Body of pancreas (tissue), 4 donors: ENCODE measurements around the gene ABCC9. TPM values are rescaled to one million over a fixed set of nuclear protein-coding genes. Genes with fewer than 3 reads are reported as not detected.

Experiments
- ATAC-seq: fragments of 150-250 bp; one replicate; pipeline ENCODE4 v1.9.1; 2016
- DNase-seq, 4 donors: peaks; one replicate each; pipeline ENCODE4 v3.0.0-alpha.2; 2019
- H3K27ac ChIP-seq, 4 donors: fragments of 200-600 bp; sonication (generic); 1 replicate in 3 of 4; 2 replicates in 1 of 4; pipeline versions ENCODE4 v1.5.1 to v1.6.1; 2016 to 2019; ENCODE audit warnings: mild to moderate bottlenecking in 1 of 4, mixed read lengths in 1 of 4, moderate library complexity in 1 of 4
- H3K27me3 ChIP-seq, 2 donors: fragments of 200-600 bp; sonication (generic); one replicate each; pipeline ENCODE4 v1.6.0; 2016; ENCODE audit warnings: mild to moderate bottlenecking in 1 of 2
- H3K36me3 ChIP-seq, 2 donors: fragments of 200-600 bp; sonication (generic); replicated peaks in 1 of 2; 2 replicates each; pipeline ENCODE4 v1.5.1; 2016; ENCODE audit warnings: low read depth in 2 of 2; ENCODE audit not compliant: insufficient read depth in 1 of 2
- H3K4me1 ChIP-seq: fragments of 200-600 bp; sonication (generic); one replicate; pipeline ENCODE4 v1.6.0; 2016
- H3K4me3 ChIP-seq, 2 donors: fragments of 200-600 bp; sonication (generic); 1 replicate in 1 of 2; 2 replicates in 1 of 2; pipeline ENCODE4 v1.5.1; 2016 to 2019
- H3K9me3 ChIP-seq, 3 donors: fragments of 200-600 bp; sonication (generic); 1 replicate in 2 of 3; 2 replicates in 1 of 3; pipeline ENCODE4 v1.5.1; 2016
- POLR2A ChIP-seq, 3 donors: fragments of 450-650 bp; IDR thresholded peaks; one replicate each; pipeline ENCODE4 v1.6.1; 2016; ENCODE audit warnings: antibody characterized with exemption in 3 of 3, mild to moderate bottlenecking in 2 of 3
- WGBS, 2 donors: methylation state at CpG; one replicate each; pipeline ENCODE4 v1.1.5; 2017; 5-methylcytosine and 5-hydroxymethylcytosine counted together
- intact Hi-C: fragments of 100-400 bp; cut with DNase I; formaldehyde crosslinking; loops from one replicate; pipeline ENCODE4 v1.15.1; 2023
- total RNA-seq, 2 donors: library from RNA; depleted of rRNA; stranded (reverse); fragments of >200 nt; gene quantifications; one replicate each; pipeline ENCODE4 v1.1.0, GENCODE V29; 2016
- TF ChIP-seq, protein P1 (sequence below), 7 experiments: fragments of 450-650 bp in 4 of 7; fragments of 200-600 bp in 3 of 7; sonication (generic) in 3 of 7; IDR thresholded peaks; one replicate each; pipeline ENCODE4 v1.5.1; 2016 to 2019; ENCODE audit warnings: antibody characterized with exemption in 7 of 7

Gene ABCC9
- total RNA-seq, 2 donors from 2014 or later = 12.2 to 13.2 TPM

DNA sequence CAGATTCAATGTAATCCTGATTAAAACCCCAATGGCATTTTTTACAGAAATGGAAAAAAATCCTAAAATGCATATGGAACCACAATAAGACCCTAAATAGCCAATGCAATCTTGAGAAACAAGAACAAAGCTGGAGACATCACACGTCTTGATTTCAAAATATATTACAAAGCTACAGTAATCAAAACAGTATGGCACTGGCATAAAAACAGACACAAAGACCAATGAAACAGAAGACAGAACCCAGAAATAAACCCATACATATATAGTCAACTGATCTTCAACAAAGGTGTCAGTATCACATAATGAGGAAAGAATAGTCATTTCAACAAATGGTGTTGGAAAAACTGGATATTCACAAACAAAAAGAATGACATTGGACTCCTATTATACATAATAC is 9.4 kb upstream of the ABCC9 start:
- Histone ChIP-seq H3K4me1 (no peaks in the 10 kb centered on the region), H3K27me3 (no peaks in the 10 kb centered on the region), H3K4me3 (no peak overlapping the region), H3K27ac (no peak overlapping the region), H3K36me3 (no peaks in the 10 kb centered on the region), H3K9me3 (peaks cover 0 to 12% (median 0%) of the 10 kb centered on the region in 3 donors)
- TF ChIP-seq, protein P1, sequence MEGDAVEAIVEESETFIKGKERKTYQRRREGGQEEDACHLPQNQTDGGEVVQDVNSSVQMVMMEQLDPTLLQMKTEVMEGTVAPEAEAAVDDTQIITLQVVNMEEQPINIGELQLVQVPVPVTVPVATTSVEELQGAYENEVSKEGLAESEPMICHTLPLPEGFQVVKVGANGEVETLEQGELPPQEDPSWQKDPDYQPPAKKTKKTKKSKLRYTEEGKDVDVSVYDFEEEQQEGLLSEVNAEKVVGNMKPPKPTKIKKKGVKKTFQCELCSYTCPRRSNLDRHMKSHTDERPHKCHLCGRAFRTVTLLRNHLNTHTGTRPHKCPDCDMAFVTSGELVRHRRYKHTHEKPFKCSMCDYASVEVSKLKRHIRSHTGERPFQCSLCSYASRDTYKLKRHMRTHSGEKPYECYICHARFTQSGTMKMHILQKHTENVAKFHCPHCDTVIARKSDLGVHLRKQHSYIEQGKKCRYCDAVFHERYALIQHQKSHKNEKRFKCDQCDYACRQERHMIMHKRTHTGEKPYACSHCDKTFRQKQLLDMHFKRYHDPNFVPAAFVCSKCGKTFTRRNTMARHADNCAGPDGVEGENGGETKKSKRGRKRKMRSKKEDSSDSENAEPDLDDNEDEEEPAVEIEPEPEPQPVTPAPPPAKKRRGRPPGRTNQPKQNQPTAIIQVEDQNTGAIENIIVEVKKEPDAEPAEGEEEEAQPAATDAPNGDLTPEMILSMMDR (IDR thresholded peaks at IDR 0.05) = no peak
- WGBS, 2 donors = 71% methylated on average over 1 of the region's 1 CpG
- ATAC-seq (no peak), DNase-seq (no peak)
- intact Hi-C loops = no loop called here

DNA sequence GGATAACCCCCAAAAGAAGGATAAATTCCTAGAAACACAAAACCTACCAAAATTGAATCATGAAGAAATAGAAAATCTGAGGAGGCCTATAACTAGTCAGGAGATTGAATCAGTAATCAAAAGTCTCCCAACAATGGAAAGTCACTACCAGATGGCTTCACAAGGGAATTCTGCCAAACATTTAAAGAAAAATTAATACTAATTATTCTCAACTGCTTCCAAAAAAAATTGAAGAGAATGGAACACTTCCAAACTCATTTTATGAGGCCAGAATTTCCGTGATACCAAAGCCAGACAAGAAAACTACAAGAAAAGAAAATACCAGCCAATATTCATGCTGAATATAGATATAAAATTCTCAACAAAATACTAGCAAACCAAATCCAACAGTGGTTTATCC is 7.8 kb upstream of the ABCC9 start:
- Histone ChIP-seq H3K9me3 (peaks cover 0 to 12% (median 0%) of the 10 kb centered on the region in 3 donors), H3K4me3 (no peak overlapping the region), H3K27ac (no peak overlapping the region), H3K36me3 (no peaks in the 10 kb centered on the region), H3K27me3 (no peaks in the 10 kb centered on the region), H3K4me1 (no peaks in the 10 kb centered on the region)
- ATAC-seq = no peak
- 57 to 58% methylated on average over 1 of the region's 1 CpG for WGBS, 2 donors
- TF ChIP-seq, protein P1 (IDR thresholded peaks at IDR 0.05) = no peak
- no peak for TF ChIP-seq POLR2A (IDR thresholded peaks at IDR 0.05)
- DNase-seq = no peak
- intact Hi-C loops = no loop called here

DNA sequence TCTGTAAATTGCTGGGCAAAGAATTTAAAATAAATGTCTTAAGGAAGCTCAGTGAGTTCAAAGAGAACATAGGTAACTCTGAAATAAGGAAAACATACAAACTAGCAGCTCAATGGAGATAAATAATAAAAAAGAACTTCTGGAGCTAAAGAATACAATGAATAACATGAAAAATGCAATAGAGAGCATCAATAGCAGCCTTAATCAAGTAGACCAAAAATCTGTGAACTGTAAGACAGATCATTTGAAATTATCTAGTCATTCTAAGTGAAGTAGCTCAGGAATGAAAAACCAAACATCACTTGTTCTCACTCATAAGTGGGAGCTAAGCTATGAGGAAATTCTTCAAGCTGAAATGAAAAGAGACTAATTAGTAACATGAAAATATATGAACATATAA is 5.8 kb upstream of the ABCC9 start:
- H3K9me3 ChIP-seq = peaks cover 0 to 12% (median 0%) of the 10 kb centered on the region in 3 donors
- intact Hi-C loops = no loop called here
- no peaks in the 10 kb centered on the region for H3K27me3 ChIP-seq
- DNase-seq (no peak), ATAC-seq (no peak)
- no peaks in the 10 kb centered on the region for H3K36me3 ChIP-seq
- no peak overlapping the region for H3K27ac ChIP-seq
- H3K4me3 ChIP-seq = no peak overlapping the region
- H3K4me1 ChIP-seq = no peaks in the 10 kb centered on the region
- TF ChIP-seq, protein P1 (IDR thresholded peaks at IDR 0.05) = no peak
- no peak for TF ChIP-seq POLR2A (IDR thresholded peaks at IDR 0.05)

DNA sequence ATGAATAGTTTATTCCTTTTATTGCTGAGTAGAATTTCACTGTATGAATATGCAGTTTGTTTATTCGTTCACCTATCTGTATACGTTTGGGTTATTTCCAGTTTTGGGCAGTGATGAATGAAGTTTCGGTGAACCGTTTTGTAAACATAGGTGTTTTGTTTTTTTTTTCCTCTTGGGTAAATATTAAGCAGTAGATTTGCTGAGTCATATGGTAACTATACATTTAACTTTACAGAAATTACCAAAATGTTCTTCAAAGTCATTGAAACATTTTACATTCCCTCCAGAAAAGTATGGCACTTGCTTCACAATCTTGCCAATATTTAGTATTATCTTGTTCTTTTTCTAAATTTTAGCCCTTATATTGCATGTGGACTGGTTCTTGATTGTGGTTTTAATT is 3.8 kb upstream of the ABCC9 start:
- Histone ChIP-seq H3K27ac (no peak overlapping the region), H3K36me3 (no peaks in the 10 kb centered on the region), H3K4me1 (no peaks in the 10 kb centered on the region), H3K9me3 (peaks cover 0 to 12% (median 0%) of the 10 kb centered on the region in 3 donors), H3K4me3 (no peak overlapping the region), H3K27me3 (no peaks in the 10 kb centered on the region)
- no peak for DNase-seq
- ATAC-seq = no peak
- TF ChIP-seq POLR2A (IDR thresholded peaks at IDR 0.05) = no peak
- TF ChIP-seq, protein P1 (IDR thresholded peaks at IDR 0.05) = no peak
- WGBS, 2 donors = 68 to 78% methylated on average over 4 of the region's 4 CpGs
- intact Hi-C loops = no loop called here

DNA sequence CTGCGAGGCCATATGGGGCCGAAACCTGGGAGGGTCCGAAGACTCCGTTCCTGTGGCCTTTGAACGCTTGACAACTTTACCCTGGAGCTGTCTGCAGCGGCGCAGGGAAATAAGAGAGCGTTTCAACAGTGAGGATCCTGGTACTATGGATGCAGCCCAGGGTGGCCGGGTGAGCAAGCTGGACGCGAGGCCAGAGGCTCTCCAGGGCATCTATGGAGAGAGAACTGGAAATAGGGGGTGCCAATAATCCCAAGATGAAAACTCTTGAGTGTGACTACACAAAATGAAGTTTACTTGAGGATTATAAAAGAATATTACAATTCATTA is 1.1 kb upstream of the ABCC9 start:
- H3K36me3 ChIP-seq = no peaks in the 10 kb centered on the region
- peaks cover 0 to 12% (median 0%) of the 10 kb centered on the region in 3 donors for H3K9me3 ChIP-seq
- peak overlapping the region in 2 of 4 donors; percentile 69 to 73 for H3K27ac ChIP-seq
- no peaks in the 10 kb centered on the region for H3K27me3 ChIP-seq
- intact Hi-C loops = no loop called here
- 25 to 63% methylated on average over 7 to 11 of the region's 11 CpGs for WGBS, 2 donors
- H3K4me3 ChIP-seq = peak overlapping the region in 1 of 2 donors; percentile 34
- ATAC-seq = peak; percentile 7
- TF ChIP-seq, protein P1 (IDR thresholded peaks at IDR 0.05) = no peak
- TF ChIP-seq POLR2A (IDR thresholded peaks at IDR 0.05) = no peak
- H3K4me1 ChIP-seq = no peaks in the 10 kb centered on the region
- no peak for DNase-seq
